PC-3 (cell line): ENCODE measurements around the gene MVB12B.

Source experiments
- CTCF ChIP-seq: fragments of 300-600 bp; sonication (generic); conservative IDR thresholded peaks from 2 replicates; pipeline ENCODE4 v1.5.1; 2017; ENCODE audit warnings: antibody characterized with exemption, low read depth, mild to moderate bottlenecking, low read length
- EZH2 ChIP-seq: fragments of 300-600 bp; sonication (generic); IDR thresholded peaks from one replicate; pipeline ENCODE4 v1.6.1; 2017; ENCODE audit warnings: antibody characterized with exemption, mild to moderate bottlenecking, low read length; ENCODE audit not compliant: unreplicated experiment
- EZH2phosphoT487 ChIP-seq: fragments of 300-600 bp; sonication (generic); IDR thresholded peaks from 2 replicates; pipeline ENCODE4 v1.6.1; 2018; ENCODE audit warnings: mild to moderate bottlenecking, antibody characterized with exemption, low read length, borderline replicate concordance

DNA sequence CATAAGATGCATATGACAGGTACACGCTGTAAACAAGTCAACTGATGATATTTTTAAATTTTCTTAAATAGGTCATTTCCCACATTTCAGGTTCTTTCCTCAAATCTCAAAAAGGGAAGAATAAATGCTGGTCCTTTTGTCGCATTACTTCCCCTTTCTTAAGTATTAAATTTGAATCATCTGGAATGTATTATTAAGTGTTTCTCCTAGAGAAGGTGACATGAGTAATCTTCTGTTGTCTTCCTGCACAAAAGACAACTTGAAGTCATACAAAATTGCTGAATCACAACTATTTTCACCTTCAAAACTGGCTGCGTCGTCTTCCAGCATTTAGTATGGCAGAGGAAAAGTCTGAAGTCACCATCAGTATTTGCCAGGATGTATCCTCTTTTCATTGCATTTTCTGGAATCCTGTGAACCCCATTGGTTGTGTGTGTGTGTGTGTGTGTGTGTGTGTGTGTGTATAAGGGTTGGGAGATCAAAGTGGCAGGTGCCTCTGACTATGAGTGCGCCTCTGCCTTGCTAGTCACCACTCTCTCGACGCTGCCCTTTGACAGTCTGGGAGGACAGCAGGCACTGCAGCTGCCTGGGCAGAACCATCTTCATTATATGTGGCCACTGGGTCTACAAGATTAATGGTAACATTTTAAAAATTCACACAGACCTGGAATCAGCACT lies 86.9 kb downstream of the MVB12B start:
- TF ChIP-seq CTCF, result no peak
- TF ChIP-seq EZH2, result no peak
- TF ChIP-seq EZH2phosphoT487, result no peak
